HG03558 (cell line): ENCODE results near the gene C10orf120.

Source experiments
- ATAC-seq: cut with Tn5 transposase; IDR thresholded peaks from one replicate; pipeline ENCODE4 v1.9.1; 2021; ENCODE audit warnings: moderate number of reproducible peaks; ENCODE audit not compliant: unreplicated experiment; ENCODE audit errors: extremely low read depth

The C10orf120 gene

DNA sequence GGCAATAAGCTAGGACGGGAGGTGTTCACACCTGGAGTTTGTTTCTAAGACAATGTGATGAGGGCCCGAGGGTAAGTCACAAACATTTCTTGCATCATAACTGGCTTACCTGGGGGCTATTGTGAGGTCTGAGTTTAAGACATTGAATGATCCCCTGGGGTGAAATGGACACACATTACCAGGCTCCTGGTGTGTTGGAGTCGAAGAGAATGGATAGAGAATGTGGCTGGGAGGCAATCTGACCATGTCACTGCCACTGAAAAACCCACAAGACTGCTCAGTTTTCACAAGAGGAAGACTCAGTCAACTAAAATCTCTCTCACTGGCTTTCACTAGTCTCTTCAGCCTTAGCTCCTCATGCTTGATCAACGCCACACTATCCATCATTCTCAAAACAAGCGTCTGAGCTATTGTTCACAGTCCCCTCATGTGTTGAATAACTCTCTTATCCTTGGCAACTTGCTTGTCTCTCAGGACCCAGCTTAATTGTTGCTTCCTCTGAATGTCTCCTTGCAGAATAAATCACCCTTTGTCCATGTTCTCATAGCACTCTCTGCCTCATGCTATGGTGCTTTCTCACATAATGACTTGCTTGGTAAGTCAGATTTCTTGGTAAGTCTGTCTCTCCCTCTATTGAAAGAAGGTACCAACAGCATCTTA, at the start of gene C10orf120:
Gene C10orf120, minus strand, starts transcription at position 51 of the 660 bp plus-strand sequence. CDS start 56 bp downstream, outside the sequence.
- no peak for ATAC-seq

DNA sequence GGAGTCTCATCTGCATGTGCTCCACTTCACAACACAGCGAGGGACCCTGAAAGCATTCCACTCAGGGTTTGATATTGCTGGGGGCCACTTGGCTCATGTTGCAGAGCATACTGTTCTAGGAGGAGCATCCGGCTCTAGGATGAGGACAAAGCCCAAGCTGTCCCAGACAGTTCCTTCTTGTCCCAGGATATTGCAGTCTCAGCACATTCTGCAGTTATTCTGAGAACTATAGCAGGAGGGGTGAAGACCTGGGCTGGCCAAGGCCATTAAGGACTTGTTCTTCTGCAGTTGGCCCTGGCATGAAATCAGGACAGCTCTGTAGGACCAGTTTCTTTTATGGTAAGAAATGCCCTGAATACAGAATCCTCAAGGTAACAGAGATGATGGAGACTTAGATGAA, 48.9 kb upstream of the C10orf120 start:
- ATAC-seq = no peak

DNA sequence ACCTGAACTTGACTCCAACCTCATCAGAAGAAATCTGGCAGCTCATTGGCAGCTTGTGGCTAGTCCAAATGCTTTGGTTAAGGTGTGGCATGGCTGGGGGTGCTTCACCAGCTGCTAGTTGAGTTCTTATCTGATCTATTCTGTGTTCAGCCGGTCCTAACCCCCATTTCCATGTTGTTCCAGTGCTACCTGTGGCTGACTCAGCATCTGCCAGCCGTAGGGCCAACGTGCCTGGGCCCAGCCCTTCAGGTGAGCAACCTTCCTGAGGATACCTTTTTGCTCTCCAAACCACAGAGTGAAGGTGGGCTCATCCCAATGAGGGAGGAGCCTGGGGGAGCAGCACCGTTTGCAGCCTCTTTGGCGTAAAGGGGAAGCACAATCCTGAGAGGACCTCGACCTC, 46.8 kb upstream of the C10orf120 start:
- ATAC-seq = no peak

- no peak for ATAC-seq
Measured at GRCh38 chr10:122744257-122744656, 44.6 kb upstream of the C10orf120 start.

DNA sequence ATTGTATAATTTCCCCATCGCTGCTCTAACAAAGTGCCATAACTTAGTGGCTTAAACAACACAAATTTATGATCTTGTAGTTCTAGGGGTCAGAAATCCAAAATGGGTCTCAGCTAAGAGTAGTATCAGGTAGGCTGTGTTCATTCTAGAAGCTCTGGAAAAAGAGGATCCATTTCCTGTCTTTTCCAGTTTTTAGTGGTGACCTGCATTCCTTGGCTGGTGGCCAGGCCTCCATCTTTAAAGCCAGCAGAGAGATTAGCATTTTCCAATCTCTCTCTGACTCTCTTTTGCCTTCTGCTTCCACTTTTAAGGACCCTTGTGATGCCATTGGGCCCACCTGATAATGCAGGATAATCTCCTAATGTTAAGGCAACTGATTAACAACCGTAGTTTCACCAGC, 41.0 kb upstream of the C10orf120 start:
- no peak for ATAC-seq

DNA sequence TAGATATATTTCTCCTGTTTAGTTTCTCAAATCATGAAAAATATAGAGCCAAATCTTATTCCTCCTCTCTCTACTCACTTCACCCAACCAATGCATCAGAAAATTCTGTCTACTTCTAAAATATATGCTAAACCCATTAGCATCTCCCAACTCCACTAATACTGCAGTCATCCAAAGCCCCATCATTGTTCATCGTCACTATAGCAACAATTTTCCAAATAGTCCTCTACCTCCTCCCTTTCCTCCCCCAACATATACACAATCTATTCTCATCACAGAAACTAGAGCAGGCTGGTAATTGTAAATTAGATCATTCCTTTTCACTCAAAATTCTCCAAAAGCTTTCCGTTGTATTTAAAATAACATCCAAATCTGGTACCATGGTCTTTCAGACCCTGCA, 38.4 kb upstream of the C10orf120 start:
- ATAC-seq = no peak

- no peak for ATAC-seq
Measured at GRCh38 chr10:122733931-122734665, 34.5 kb upstream of the C10orf120 start.

DNA sequence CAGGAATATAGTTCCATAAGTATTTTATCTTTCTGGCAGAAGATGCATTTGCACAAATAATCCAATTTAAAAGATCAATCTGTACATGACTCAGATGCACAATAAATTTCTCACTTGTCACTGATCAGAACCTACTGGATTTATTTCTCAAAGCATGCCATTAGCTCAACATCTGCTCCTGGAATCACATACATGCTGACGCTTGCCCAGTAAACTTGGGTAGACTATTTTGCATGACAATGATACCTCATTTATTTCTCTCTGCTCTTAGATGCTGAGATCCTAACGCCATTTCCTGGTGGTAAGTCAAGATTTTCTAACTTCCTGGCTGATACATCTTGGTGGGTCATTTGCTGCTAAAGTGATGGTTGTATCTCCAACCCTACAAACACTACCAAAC, 33.8 kb upstream of the C10orf120 start:
- ATAC-seq = no peak

GRCh38 chr10:122730238-122730637, 30.6 kb upstream of the C10orf120 start:
- ATAC-seq = no peak

- ATAC-seq = no peak
Measured at GRCh38 chr10:122729126-122729525, 29.5 kb upstream of the C10orf120 start.

GRCh38 chr10:122727426-122727825, 27.8 kb upstream of the C10orf120 start:
- ATAC-seq = no peak

DNA sequence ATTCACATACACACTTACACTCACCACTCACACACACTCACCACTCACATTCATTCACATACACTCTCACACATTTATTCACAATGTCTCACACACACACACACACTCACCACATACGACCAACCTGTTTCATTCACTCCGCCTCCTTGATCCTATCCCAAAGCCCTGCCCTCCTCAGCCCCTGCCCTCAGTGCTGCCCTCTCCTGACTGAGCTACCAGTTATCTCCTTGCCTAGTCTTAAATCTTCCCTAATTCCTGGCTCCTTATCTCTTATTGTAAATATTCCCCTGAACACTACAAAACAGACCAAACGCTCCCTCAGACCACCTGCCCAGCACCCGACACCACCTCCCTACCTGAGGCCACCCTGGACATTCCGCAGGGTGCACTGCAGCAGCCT, 26.1 kb upstream of the C10orf120 start:
- ATAC-seq = no peak

DNA sequence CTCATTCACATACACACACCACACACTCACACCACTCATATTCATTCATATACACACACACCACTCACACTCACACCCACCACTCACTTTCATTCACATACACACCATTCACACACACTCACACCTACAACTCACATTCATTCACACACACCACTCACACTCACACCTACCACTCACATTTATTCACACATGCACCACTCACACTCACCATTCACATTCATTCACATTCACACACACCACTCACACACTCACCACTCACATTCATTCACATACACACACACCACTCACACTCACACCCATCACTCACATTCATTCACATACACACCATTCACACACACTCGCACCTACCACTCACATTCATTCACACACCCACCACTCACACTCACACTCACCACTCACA, 25.4 kb upstream of the C10orf120 start:
- ATAC-seq = no peak

DNA sequence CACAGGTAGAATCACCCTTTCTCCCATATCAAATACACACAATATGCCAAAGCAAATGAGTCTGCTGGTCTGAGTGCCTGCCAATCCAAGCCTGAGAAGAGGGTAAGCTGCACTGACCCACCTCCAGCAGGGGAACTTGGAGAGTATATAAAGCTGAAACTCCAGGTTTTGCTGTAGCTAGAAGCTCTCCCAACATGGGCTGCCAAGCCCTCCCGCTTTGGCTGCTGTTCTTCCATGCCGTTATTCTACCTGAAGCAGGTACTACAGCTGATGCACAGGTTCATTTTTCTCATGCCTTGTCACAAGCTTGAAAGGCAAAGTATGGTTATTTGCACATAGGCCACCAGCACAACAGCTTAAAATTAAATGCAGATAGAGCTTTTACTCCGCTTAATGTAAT, 21.5 kb upstream of the C10orf120 start:
- no peak for ATAC-seq

DNA sequence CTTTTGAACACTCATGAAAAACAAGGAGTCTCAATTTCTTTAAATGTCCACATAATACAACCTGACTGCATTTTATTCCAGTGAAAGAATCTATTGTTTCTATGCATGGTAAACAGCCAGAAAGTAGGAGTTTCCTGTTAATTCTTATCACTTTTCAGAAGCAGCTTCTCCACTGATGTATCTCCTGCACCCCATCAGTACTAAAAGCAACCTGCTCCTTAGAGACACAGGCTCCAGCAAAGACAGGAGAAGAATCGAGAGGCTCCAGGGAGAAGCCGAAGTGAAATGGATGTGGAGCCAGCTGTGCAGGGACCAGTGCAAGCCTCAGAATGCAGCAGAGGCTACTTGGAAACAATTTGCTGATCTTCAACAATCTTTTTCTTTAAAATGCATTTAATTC, 16.4 kb upstream of the C10orf120 start:
- no peak for ATAC-seq

DNA sequence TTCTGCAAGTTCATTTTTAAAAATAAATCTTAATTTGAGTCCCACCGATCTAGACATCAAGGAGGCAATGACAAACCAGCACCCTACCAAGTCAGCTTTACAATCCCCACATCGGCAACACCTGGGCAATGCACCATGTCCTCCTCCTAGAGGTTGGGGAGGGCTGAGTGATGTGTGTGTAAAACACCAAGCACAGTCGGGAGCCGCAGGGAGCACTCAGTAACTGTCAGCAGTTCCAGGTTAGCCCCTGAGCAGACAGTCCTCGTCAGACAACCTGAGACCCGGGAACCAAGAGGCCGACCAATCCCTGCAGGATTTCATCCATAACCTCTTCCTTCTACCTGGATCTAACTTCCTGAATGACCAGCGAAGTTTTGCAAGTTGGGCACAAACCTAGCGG, 15.9 kb upstream of the C10orf120 start:
- ATAC-seq = no peak

GRCh38 chr10:122713091-122713885, 13.6 kb upstream of the C10orf120 start:
- no peak for ATAC-seq

- ATAC-seq = no peak
Measured at GRCh38 chr10:122710576-122710975, 10.9 kb upstream of the C10orf120 start.

- no peak for ATAC-seq
Measured at GRCh38 chr10:122709971-122710370, 10.3 kb upstream of the C10orf120 start.

DNA sequence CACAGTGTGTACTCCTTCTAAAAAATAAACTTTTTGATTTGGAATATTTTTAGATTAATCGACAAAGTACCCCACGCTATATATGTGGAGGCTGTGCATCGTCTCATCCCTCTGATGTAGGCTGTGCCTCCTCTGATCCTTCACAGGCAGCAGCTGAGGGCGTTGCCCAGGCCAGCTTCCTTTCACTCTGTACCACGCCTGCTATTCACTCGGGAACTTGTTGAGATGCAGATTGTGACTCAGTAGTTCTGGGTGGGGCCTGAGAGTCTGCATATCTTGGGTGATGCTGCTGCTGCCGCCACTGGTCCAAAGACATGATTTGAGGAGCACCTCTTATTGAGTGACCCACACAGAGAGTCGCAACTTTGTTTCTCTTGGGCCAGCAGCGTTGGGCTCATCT, 7.9 kb upstream of the C10orf120 start:
- no peak for ATAC-seq

- ATAC-seq = no peak
Measured at GRCh38 chr10:122706947-122707346, 7.3 kb upstream of the C10orf120 start.
